ENCODE results near the gene BOLA1. TPM values are rescaled to one million over a fixed set of nuclear protein-coding genes. Genes with fewer than 3 reads are reported as not detected.
"Not testable (repeated sequence)": the region's sequence is repeated elsewhere in the genome, so short reads cannot be mapped to it uniquely, and the experiment has no call there.

Gene BOLA1
- total RNA-seq, 1 donor from 2014 or later = 12.8 TPM

DNA sequence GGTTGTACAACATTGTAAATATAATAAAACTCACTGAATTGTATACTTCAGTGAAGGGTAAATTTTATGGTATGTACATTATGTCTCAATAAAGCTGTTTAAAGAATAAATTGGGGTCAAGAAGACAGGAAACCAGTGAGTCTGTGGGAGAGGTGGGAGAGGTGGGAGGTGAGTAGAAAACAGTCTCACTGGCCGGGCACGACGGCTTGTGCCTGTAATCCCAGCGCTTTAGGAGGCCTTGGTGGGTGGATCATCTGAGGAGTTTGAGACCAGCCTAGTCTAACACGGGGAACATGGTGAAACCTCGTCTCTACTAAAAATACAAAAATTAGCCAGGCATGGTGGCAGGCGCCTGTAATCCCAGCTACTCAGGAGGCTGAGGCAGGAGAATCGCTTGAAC lies 33.1 kb downstream of the BOLA1 start:
- DNase-seq = no peak

DNA sequence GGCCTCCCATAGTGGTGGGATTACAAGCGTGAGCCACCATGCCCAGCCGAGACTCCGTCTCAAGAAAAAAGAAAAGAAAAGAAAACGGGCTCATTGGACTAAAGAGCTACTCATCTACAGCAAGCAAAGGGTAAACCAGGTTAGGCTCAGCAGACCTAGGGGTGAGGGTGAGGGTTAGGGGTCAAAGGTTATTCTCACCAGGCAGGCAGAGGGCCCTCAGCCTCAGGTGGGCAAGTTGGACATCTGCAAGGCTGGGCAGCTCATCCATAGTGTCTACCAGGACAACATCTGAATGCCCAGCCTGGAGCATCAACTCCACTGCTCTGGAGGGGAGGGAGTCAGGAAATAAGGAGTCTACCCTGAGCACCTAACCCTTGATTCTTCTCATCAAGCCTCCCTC lies 33.8 kb downstream of the BOLA1 start:
- no peak for DNase-seq

DNA sequence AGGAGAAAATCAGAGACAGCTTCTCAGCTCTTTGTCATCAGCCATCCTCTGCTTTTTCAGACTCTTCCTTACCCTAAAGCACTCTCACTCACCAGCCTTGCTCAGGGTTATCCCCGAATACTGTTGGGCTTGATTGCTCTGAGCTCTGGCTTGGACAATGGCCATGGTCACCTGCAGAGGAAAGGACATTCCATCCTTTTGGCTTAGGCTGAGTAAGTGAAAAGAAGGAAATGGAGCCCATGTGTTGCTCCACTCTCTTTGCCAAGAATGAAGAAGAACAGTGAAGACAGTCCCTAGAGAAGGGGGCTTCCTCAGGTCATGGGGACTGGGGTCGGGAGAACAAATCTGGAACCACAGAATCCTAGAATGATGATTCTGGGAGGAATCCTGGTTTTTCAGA lies 35.0 kb downstream of the BOLA1 start:
- DNase-seq = peak; percentile 17

DNA sequence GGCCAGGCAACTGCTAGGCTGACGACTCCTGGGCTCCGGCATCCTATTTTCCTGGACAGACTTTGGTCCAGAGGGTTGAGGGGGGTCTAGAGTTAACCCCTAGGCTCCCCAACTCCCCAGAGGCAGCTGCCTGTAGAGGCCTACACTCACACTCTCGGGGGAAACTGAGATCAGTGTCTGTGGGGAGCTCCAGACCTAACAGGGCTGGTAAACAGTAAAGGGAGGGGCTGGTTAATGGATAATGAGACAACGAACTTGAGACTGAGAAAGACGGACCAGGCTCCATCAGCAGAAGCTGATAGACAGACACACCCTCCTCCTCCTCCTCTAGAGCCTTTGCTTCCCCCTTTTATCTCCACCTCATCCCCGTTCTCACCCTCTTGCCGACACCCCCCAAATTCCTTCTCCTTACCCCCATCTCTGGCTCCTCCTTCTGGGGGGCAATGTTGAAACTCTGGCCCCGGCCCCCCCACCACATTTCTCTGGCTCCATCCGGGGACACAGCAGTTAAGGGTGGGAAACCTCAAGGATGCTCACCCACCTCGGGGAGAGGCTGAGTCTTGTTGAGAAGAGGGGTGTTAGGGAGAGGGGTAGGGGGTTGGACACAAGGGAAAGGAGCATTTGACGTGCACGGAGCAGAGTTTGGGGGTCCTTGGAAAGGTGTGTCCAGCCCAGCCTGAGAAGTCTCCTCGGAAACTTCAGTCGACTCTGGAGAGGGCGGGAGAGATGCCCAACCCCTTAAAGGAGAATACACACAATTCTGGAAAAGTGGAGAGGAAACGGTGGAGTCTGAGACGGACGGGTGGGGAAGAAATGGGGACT lies 37.0 kb downstream of the BOLA1 start, which contains the start of gene MTMR11:
Gene MTMR11 (minus strand): TSS at position 710 of the 822 bp plus-strand sequence. CDS start 232 bp downstream, at position 478.
- DNase-seq = peak; percentile 17

DNA sequence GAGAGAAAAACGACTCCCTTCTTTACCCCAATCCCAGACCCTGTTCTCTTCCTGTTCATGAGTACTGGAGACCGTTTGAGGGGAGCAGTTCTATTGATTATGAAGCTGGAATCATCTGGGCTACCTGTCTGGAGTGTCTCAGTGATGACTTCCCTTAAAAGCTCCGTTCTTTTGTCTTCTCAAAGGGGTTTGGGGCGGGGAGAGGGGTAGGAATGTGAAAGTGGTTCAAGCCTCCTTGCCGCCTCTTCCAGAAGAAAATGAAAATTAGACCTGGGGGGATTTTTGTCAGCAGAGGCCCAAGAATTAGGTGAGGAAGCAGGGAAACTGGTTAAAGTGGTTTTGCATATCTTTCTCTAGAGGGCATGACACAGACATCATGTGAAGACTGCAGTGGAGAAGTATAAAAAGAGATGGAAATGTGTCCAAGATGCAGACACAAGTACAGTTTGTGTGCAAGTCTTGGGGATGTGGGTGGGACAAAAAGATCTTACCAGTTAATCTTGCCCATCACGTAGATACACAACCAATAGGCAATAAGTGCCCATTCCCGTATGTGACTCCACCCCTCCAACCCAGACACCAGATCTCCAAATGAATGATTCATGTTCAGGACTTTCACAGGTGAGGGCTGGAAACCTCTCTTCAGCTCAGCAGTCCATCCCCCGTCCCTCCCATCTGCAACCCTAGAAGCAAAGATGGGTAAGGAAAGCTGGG lies 37.8 kb downstream of the BOLA1 start:
- peak; percentile 27 for DNase-seq

DNA sequence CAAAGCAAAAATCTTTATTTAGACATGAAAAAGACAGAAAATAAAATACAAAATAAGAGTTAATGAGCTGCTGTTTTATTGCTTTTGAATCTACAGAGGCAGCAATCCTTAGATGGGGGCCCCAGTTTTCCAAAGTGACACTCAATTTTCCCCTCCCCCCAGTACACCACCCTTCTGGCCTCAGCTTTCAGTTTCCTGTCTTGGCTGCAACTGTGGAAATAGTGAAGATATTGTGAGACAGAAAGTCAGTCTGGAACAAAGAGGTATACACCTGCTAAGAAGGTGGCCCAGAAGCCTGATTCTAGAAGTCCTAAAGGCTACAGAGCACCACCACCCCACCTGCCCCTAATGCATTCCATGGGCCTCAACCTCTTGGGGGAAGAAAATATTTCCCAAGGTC lies 38.4 kb downstream of the BOLA1 start:
- DNase-seq = peak; percentile 44

DNA sequence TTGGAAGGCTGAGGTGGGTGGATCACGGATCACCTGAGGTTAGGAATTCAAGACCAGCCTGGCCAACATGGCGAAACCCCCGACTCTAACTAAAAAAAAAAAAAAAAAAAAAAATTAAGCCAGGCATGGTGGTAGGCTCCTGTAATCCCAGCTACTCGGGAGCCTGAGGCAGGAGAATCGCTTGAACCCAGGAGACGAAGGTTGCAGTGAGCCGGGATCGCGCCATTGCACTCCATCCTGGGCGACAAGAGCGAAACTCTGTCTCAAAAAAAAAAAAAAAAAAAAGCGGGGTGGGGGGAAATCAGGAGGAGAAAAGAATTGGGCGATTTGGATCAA lies 39.3 kb downstream of the BOLA1 start:
- not testable (repeated sequence) for DNase-seq

DNA sequence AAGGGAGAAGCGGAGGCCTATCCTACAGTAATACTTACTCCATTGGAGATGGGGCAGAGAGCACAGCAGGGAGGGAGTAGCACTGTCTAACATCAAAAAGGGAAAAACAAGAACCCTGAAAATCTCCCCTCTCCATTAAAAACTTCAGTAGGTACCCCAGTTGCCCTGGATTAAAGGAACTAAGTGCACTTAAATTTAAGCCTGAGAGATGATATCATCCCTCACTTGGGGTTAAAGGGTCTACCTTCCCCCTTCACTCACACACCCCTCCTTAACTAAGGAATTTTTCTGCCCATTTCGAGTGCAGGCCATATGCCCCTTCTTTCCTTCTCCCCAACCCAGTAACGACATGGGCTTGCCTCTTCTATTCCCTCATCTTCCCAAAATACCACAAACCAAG lies 41.1 kb downstream of the BOLA1 start:
- DNase-seq = no peak

DNA sequence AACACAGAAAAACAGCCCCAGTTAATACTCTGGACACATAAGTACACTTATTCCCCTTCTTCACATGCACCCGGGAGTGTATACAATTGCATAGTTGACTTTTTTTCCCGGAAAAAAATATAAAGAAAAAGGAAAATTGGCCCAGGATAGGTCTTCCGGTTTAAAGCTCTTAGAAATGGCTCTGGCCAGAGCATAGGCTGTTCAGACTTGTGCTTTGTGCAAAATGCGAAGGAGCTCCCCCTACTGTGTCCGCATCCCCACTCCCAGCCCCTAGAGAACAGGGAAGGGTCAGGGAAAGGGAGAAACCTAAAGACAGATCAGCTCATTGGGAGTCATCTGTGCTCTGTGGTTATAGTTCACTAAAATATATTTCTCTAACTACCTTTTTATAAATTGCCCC lies 42.8 kb downstream of the BOLA1 start:
- peak; percentile 59 for DNase-seq

DNA sequence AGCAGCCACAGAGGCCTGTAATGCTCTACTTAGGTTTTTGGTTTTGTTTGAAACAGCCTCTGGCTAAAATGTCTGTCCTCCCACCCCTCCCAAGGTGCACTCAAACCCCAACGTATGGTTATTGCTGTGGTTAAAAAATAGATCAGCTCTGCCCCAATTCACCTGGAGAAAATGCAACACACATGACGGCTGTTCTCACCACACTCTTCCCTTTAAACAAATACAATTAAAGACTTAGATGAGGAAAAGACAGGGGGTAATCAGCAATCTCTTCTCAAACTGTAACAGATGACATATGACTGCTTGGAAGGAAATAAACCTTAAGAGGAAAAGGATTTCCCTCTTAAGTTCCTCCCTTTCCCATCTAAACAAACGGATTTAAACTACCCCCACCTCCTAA lies 43.5 kb downstream of the BOLA1 start:
- no peak for DNase-seq

DNA sequence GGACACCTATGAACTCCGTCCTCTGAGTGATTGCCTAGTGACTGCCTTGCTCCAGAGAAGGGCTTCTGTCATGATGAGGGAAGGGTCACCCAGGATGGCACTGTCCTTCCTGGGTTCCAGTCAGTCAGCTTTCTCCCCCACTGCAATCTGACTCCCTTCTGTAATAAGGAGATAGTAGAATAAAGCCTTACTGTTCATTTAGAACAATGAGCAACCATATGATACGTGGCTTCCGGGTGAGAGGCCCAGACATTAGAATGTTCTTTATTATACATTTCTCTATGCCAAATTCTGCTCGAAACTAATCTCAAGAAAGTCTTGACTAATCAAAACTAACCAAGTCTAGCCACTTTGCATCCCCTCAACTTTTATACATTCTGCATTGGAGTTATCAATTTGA lies 45.8 kb downstream of the BOLA1 start:
- DNase-seq = no peak

DNA sequence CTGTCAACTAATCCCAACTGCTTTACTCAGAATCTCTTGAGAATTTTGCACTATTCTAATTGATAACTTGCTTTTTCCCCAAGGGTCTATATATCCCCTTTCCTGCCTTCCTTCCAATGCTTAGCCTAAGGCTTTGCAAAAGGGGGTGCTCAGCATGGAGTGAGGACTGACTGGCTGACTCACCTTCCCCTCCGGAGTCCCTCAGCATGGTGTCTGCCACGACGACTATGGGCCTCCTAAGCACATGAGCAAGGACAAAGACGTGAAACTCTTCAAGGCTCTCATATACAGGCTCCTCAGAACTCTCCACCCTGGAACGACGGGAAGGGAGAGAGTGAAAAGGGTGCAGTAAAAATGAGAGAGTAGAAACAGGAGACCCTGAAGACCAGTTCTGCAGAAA lies 50.5 kb downstream of the BOLA1 start:
- DNase-seq = no peak

Other genes starting within 250 kb of the BOLA1 start
- not detected in 2 replicates for gene FCGR1A, start 116.9 kb upstream of the BOLA1 start, total RNA-seq
- 3.9 and 6.7 TPM in 2 replicates for gene SV2A, start 18.3 kb downstream of the BOLA1 start, total RNA-seq
- 7.8 and 16.3 TPM in 2 replicates for gene SF3B4, start 28.2 kb downstream of the BOLA1 start, total RNA-seq
- 0.47 and 1.5 TPM in 2 replicates for gene MTMR11, start 37.3 kb downstream of the BOLA1 start, total RNA-seq
- gene OTUD7B, start 111.2 kb downstream of the BOLA1 start, total RNA-seq = 17.2 and 23.0 TPM in 2 replicates
- gene VPS45, start 168.2 kb downstream of the BOLA1 start, total RNA-seq = 25.4 and 31.9 TPM in 2 replicates

Data from dermis blood vessel endothelial cell (primary cell).